GM18858 (cell line): ENCODE measurements around the gene TALDO1.

Source experiments
- ATAC-seq: cut with Tn5 transposase; IDR thresholded peaks from one replicate; pipeline ENCODE4 v1.9.1; 2021; ENCODE audit not compliant: unreplicated experiment

The TALDO1 gene

GRCh38 chr11:714436-714835 is 32.8 kb upstream of the TALDO1 start:
- no peak for ATAC-seq

- no peak for ATAC-seq
Measured at GRCh38 chr11:719214-720016, 27.8 kb upstream of the TALDO1 start.

GRCh38 chr11:720017-720641 is 27.1 kb upstream of the TALDO1 start:
- no peak for ATAC-seq

GRCh38 chr11:720642-721246 is 26.5 kb upstream of the TALDO1 start:
- no peak for ATAC-seq

- no peak for ATAC-seq
Measured at GRCh38 chr11:721247-721740, 26.0 kb upstream of the TALDO1 start.

DNA sequence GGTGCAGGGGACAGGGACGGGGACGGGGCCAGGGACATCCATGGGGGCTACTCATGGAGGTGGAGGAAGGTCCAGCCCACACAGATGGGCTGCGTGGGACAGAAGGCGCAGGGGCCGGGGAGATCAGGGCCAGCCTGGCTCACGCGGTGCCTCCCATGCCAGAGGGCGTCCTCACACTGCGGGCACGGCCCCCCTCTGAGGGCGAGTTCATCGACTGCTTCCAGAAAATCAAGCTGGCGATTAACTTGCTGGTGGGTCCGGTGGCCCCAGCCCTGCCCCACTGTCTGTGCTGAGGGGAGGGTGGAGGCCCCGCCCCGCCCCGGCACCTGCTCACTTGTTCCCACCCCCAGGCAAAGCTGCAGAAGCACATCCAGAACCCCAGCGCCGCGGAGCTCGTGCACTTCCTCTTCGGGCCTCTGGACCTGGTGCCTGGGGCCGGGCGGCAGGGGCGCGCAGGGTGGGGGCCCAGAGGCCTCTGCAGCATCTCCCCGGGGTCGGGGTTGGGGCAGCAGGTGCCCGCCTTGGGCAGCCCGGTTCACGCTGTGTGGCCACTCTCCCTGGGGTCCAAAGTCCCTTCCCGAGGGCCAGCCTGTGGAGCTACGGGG is 25.4 kb upstream of the TALDO1 start:
- no peak for ATAC-seq

DNA sequence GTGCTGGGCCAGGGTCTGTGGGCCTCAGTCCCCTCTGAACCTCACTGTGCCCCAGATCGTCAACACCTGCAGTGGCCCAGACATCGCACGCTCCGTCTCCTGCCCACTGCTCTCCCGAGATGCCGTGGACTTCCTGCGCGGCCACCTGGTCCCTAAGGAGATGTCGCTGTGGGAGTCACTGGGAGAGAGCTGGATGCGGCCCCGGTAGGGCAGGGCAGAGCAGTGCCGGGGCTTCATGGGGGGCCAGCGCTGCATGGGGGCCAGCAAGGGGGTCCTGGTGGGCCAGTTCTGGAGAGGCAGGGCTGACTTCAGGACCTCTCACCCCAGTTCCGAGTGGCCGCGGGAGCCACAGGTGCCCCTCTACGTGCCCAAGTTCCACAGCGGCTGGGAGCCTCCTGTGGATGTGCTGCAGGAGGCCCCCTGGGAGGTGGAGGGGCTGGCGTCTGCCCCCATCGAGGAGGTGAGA is 24.9 kb upstream of the TALDO1 start:
- ATAC-seq, result no peak

DNA sequence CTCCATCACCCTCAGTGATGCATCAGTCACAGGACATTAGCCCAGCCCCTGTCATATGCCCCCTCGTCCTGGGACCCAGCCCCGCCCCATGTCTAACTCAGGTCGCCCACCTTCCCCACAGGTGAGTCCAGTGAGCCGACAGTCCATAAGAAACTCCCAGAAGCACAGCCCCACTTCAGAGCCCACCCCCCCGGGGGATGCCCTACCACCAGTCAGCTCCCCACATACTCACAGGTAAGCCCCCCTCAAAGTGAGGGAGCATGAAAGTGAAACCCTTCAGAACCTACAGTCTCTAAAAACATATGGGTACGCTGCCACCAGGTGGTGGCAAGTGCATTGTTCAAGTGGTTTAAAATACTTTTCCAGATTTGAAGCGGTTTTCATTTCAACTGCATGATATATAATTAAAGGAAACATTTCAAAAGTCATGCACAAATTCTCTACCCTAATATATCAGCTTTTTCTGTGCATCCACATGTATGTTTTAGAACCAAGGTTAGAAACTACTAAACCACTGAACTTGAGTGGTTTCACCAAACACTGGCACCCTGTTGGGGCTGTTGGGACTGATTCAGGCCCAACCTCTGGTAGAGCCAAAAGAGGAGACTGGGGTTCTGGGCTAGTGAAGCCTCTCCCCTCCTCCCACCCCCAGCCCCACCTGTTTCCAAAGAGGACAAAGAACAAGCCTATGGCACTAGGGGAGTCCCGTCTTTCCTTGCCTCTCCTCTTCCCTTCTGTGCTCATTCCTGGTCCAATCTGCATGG is 24.0 kb upstream of the TALDO1 start:
- no peak for ATAC-seq

GRCh38 chr11:724049-724777 is 23.1 kb upstream of the TALDO1 start:
- ATAC-seq, result no peak

GRCh38 chr11:724778-725386 is 22.4 kb upstream of the TALDO1 start:
- ATAC-seq, result no peak

GRCh38 chr11:725624-726202 is 21.6 kb upstream of the TALDO1 start:
- no peak for ATAC-seq

- no peak for ATAC-seq
Measured at GRCh38 chr11:726278-727220, 20.7 kb upstream of the TALDO1 start.

GRCh38 chr11:727281-727701 is 20.0 kb upstream of the TALDO1 start:
- no peak for ATAC-seq

GRCh38 chr11:727859-728748 is 19.2 kb upstream of the TALDO1 start:
- ATAC-seq, result no peak

- no peak for ATAC-seq
Measured at GRCh38 chr11:728901-729491, 18.3 kb upstream of the TALDO1 start.

GRCh38 chr11:729492-730074 is 17.7 kb upstream of the TALDO1 start:
- ATAC-seq, result no peak
